Stomach (tissue), 9 donors: ENCODE measurements around the gene TMEM132D. TPM values are rescaled to one million over a fixed set of nuclear protein-coding genes. Genes with fewer than 3 reads are reported as not detected.
"Not testable (repeated sequence)": the region's sequence is repeated elsewhere in the genome, so short reads cannot be mapped to it uniquely, and the experiment has no call there.

Source experiments
- DNase-seq, 2 donors: peaks; one replicate each; pipeline versions ENCODE4 v3.0.0 to v3.0.0-alpha.2; 2013 to 2019
- H3K27ac ChIP-seq, 5 donors: fragments of 200-600 bp in 4 of 5; sonication (generic) in 4 of 5; one replicate each; pipeline ENCODE4 v1.5.1; 2013 to 2019; ENCODE audit warnings: mild to moderate bottlenecking in 1 of 5, moderate library complexity in 1 of 5
- H3K27me3 ChIP-seq, 3 donors: fragments of 200-600 bp; sonication (generic); one replicate each; pipeline ENCODE4 v1.5.1; 2017 to 2019; ENCODE audit warnings: mixed run types in 1 of 3
- H3K36me3 ChIP-seq, 4 donors: fragments of 200-600 bp; sonication (generic); 1 replicate in 3 of 4; 2 replicates in 1 of 4; pipeline ENCODE4 v1.5.1; 2016 to 2019
- H3K4me1 ChIP-seq, 4 donors: fragments of 200-600 bp; sonication (generic); one replicate each; pipeline ENCODE4 v1.5.1; 2016 to 2019
- H3K4me3 ChIP-seq, 4 donors: fragments of 200-600 bp; sonication (generic) in 3 of 4; one replicate each; pipeline ENCODE4 v1.5.1; 2016 to 2019; ENCODE audit warnings: mild to moderate bottlenecking in 1 of 4
- H3K9me3 ChIP-seq, 4 donors: fragments of 200-600 bp; sonication (generic); one replicate each; pipeline ENCODE4 v1.5.1; 2016 to 2019
- CTCF ChIP-seq, 7 experiments: fragments of 450-650 bp in 4 of 7; fragments of 200-600 bp in 3 of 7; sonication (generic) in 3 of 7; IDR thresholded peaks; one replicate each; pipeline ENCODE4 v1.5.1; 2016 to 2019; ENCODE audit warnings: antibody characterized with exemption in 7 of 7, control low read depth in 2 of 7, mild to moderate bottlenecking in 1 of 7
- EP300 ChIP-seq: sonication (generic); formaldehyde crosslinking; IDR thresholded peaks from one replicate; pipeline ENCODE4 v1.6.1; 2017; ENCODE audit warnings: antibody characterized with exemption
- POLR2A ChIP-seq, 4 donors: fragments of 450-650 bp; IDR thresholded peaks; one replicate each; pipeline ENCODE4 v1.6.1; 2016; ENCODE audit warnings: antibody characterized with exemption in 4 of 4, control low read depth in 2 of 4, mild to moderate bottlenecking in 1 of 4, moderate library complexity in 1 of 4
- POLR2AphosphoS5 ChIP-seq, 3 donors: sonication (generic); formaldehyde crosslinking; IDR thresholded peaks; one replicate each; pipeline ENCODE4 v1.6.1; 2016; ENCODE audit warnings: antibody characterized with exemption in 3 of 3
- WGBS, 5 donors: extraction: QIAGEN DNeasy Blood & Tissue Kit in 3 of 5; methylation state at CpG; one replicate each; pipeline versions ENCODE4 v1.1.5 to v1.1.7; 2013 to 2018; 5-methylcytosine and 5-hydroxymethylcytosine counted together
- intact Hi-C: fragments of 100-400 bp; cut with DNase I; formaldehyde crosslinking; loops from one replicate; pipeline ENCODE4 v1.15.1; 2023; ENCODE audit warnings: low total_unique reads
- polyA plus RNA-seq, 3 donors: library from polyadenylated mRNA; stranded (reverse); fragments of 200-250 nt; gene quantifications; one replicate each; pipeline ENCODE4 v1.2.3, GENCODE V29; 2013
- total RNA-seq, 5 donors: library from RNA; depleted of rRNA; stranded (reverse); fragments of >200 nt; gene quantifications; one replicate each; pipeline versions ENCODE4 v1.1.0 to v1.2.3, GENCODE V29; 2014 to 2016
- donor health status: healthy with polysubstance abuse.
- donor health status: Bipolar disorder and iron deficiency.
- donor health status: healthy.

TMEM132D gene
- total and polyA plus RNA-seq, 8 donors = 0.29 to 0.92 TPM; not detected in 6

GRCh38 chr12:129549656-129550055, 354.2 kb downstream of the TMEM132D start:
- Histone ChIP-seq H3K36me3 (no peaks in the 10 kb centered on the region), H3K4me1 (peaks cover 0 to 8% (median 0%) of the 10 kb centered on the region in 4 donors), H3K27me3 (no peaks in the 10 kb centered on the region), H3K27ac (peak overlapping the region; percentile 5 to 84 (median 49)), H3K9me3 (peaks cover 0 to 11% (median 9%) of the 10 kb centered on the region in 4 donors), H3K4me3 (no peak overlapping the region)
- WGBS, 5 donors = 24 to 52% (median 36%) methylated on average over 5 of the region's 5 CpGs
- TF ChIP-seq POLR2A (IDR thresholded peaks at IDR 0.05) (no peak), EP300 (no peak), POLR2AphosphoS5 (IDR thresholded peaks at IDR 0.05) (no peak), CTCF (IDR thresholded peaks at IDR 0.05) (no peak)
- intact Hi-C loops = no loop called here
- peak; percentile 25 to 34 for DNase-seq

GRCh38 chr12:129549020-129549419, 354.8 kb downstream of the TMEM132D start:
- H3K4me1 ChIP-seq, intact Hi-C loops: not testable (repeated sequence)
- 66 to 74% (median 72%) methylated on average over 2 of the region's 2 CpGs for WGBS, 5 donors

GRCh38 chr12:129544716-129545115, 359.1 kb downstream of the TMEM132D start:
- Histone ChIP-seq H3K4me1 (peaks cover 0 to 3% (median 0%) of the 10 kb centered on the region in 4 donors), H3K27me3 (no peaks in the 10 kb centered on the region), H3K9me3 (peaks cover 0 to 4% (median 1%) of the 10 kb centered on the region in 4 donors), H3K36me3 (no peaks in the 10 kb centered on the region), H3K4me3 (no peak overlapping the region), H3K27ac (no peak overlapping the region)
- intact Hi-C loops = no loop called here
- WGBS, 5 donors = 80 to 88% (median 83%) methylated on average over 6 of the region's 6 CpGs
- no peak for DNase-seq
- TF ChIP-seq EP300 (no peak), POLR2A (IDR thresholded peaks at IDR 0.05) (no peak), POLR2AphosphoS5 (IDR thresholded peaks at IDR 0.05) (no peak), CTCF (IDR thresholded peaks at IDR 0.05) (no peak)

More at GRCh38 chr12:129549020-129549419, 354.8 kb downstream of the TMEM132D start:
- H3K36me3 ChIP-seq, H3K4me3 ChIP-seq, DNase-seq, H3K27me3 ChIP-seq: not testable (repeated sequence)
- Histone ChIP-seq H3K27ac (peak overlapping the region in 4 of 5 donors; percentile 5 to 84 (median 64)), H3K9me3 (peaks cover 0 to 11% (median 9%) of the 10 kb centered on the region in 4 donors)

GRCh38 chr12:129540954-129541353, 362.9 kb downstream of the TMEM132D start:
- intact Hi-C loops = no loop called here
- Histone ChIP-seq H3K27me3 (no peaks in the 10 kb centered on the region), H3K4me1 (no peaks in the 10 kb centered on the region), H3K9me3 (peaks cover 0 to 6% (median 0%) of the 10 kb centered on the region in 4 donors), H3K36me3 (no peaks in the 10 kb centered on the region), H3K27ac (no peak overlapping the region), H3K4me3 (no peak overlapping the region)
- WGBS, 5 donors = 76 to 85% (median 80%) methylated on average over 5 of the region's 5 CpGs
- TF ChIP-seq EP300 = no peak
- no peak for TF ChIP-seq POLR2A (IDR thresholded peaks at IDR 0.05)
- no peak for TF ChIP-seq CTCF (IDR thresholded peaks at IDR 0.05)
- no peak for TF ChIP-seq POLR2AphosphoS5 (IDR thresholded peaks at IDR 0.05)
- DNase-seq = no peak

- WGBS, 5 donors = 33 to 39% (median 37%) methylated on average over 3 of the region's 3 CpGs
Observed at GRCh38 chr12:129540249-129540648, 363.6 kb downstream of the TMEM132D start.

GRCh38 chr12:129538724-129539335, 365.0 kb downstream of the TMEM132D start:
- H3K27me3 ChIP-seq, DNase-seq, H3K9me3 ChIP-seq, intact Hi-C loops, H3K4me3 ChIP-seq, H3K27ac ChIP-seq, H3K4me1 ChIP-seq, H3K36me3 ChIP-seq: not testable (repeated sequence)
- WGBS, 5 donors = 81 to 93% (median 92%) methylated on average over 15 of the region's 15 CpGs

More at GRCh38 chr12:129540249-129540648, 363.6 kb downstream of the TMEM132D start:
- TF ChIP-seq EP300 (no peak), POLR2AphosphoS5 (IDR thresholded peaks at IDR 0.05) (no peak), POLR2A (IDR thresholded peaks at IDR 0.05) (no peak), CTCF (IDR thresholded peaks at IDR 0.05) (no peak)
- intact Hi-C loops = no loop called here
- H3K4me3 ChIP-seq = no peak overlapping the region
- H3K36me3 ChIP-seq = no peaks in the 10 kb centered on the region
- no peaks in the 10 kb centered on the region for H3K27me3 ChIP-seq
- no peaks in the 10 kb centered on the region for H3K4me1 ChIP-seq
- H3K27ac ChIP-seq = no peak overlapping the region
- no peak for DNase-seq
- H3K9me3 ChIP-seq = peaks cover 0 to 6% (median 0%) of the 10 kb centered on the region in 4 donors
